HG02938 (cell line): ENCODE data around the gene FGFR2.

Experiments used
- ATAC-seq: cut with Tn5 transposase; IDR thresholded peaks from one replicate; pipeline ENCODE4 v1.9.1; 2021; ENCODE audit warnings: mild to moderate bottlenecking, moderate library complexity; ENCODE audit not compliant: unreplicated experiment

Gene FGFR2

DNA sequence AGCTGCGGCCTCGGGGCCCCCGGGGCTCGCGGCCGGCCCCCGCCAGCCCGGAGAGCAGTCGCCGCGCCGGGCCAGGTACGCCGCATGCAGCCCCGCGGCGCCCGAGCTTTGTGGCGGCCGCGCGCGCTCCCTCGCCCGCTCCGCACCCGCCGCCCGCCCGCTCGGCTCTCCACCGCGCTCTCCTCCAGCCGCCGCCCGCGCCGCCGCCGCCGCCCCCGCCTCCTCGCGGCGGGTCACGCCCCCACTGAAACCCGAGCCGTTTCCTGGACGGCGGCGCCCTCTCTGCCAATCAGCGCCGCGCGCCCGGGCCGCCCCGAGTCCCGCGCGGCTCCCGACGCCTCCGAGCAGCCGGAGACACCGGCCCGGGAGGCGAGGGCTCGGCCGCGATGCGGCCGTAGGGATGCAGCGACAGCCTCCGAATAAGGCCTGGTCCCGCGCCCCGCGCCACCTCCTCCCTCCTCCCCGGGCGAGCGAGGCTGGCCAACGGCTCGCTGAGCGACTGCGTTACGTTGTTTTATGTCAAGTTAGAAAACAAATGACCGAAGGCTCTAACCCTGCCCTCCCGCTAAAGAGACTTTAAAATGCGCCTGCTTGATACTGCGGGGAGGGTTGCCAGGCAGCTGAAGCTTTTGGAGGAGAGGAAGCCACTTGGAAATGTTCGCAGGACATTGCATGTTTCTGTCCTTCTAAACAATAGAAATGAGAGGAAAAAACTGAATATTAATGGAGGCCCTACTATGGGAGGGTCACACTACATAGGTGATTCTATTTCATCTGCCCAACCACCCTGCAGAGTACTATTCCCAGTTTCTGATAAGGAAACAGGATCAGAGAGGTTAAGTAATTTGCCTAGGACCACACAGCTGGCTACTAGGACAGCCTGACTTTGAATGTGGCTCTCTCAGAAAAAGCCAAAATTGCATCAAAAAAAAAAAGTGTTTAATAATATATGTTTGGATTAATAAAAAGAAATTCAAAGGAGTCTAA, at the start of gene FGFR2:
TSS of gene FGFR2 (minus strand) at position 182 of the 987 bp plus-strand sequence. CDS start 4,627 bp downstream, outside the sequence.
- peak; percentile 65 for ATAC-seq

DNA sequence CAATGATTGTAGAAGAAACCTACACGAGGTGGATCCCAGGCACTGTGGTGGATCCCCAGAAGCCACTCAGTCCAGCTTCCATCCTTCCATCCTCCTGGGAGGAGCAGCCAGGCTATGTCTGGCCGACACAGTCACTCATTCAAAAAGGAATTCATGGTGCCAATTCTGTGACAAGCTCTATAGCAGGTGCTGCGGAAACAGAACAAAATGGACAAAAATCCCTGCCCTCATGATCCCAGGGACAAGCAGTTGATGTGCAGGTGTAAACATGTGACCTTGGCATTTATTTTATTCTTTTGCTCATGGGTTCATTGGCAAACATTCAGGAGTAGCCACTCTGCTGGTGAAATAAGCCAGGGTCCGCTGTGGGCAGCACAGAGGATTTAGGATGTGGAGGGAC, 49.2 kb upstream of the FGFR2 start:
- no peak for ATAC-seq

- ATAC-seq = no peak
Observed at GRCh38 chr10:121645696-121646095, 47.5 kb upstream of the FGFR2 start.

- ATAC-seq = no peak
Observed at GRCh38 chr10:121644501-121644900, 46.3 kb upstream of the FGFR2 start.

- ATAC-seq = no peak
Observed at GRCh38 chr10:121640266-121640665, 42.0 kb upstream of the FGFR2 start.

DNA sequence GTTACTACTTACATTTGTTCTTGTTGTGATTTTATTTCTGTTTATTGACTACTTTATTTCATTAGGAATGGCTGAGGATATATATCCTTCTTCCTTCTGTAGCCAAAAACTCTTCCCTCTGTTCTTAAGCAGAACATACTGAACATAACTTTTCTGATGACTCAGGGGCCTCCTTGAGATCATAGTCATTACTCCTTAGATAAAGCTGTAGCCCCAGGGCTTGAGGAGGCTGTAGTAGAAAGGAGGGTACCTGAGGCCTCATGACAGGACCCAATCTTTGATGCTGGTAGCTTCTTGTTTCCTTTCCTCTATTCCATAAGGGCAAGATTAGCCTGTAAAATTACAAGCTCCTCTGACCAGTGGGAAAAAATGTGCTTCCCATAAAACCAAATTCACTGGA, 41.2 kb upstream of the FGFR2 start:
- no peak for ATAC-seq

GRCh38 chr10:121637437-121637836, 39.2 kb upstream of the FGFR2 start:
- no peak for ATAC-seq

GRCh38 chr10:121633056-121633455, 34.8 kb upstream of the FGFR2 start:
- no peak for ATAC-seq

DNA sequence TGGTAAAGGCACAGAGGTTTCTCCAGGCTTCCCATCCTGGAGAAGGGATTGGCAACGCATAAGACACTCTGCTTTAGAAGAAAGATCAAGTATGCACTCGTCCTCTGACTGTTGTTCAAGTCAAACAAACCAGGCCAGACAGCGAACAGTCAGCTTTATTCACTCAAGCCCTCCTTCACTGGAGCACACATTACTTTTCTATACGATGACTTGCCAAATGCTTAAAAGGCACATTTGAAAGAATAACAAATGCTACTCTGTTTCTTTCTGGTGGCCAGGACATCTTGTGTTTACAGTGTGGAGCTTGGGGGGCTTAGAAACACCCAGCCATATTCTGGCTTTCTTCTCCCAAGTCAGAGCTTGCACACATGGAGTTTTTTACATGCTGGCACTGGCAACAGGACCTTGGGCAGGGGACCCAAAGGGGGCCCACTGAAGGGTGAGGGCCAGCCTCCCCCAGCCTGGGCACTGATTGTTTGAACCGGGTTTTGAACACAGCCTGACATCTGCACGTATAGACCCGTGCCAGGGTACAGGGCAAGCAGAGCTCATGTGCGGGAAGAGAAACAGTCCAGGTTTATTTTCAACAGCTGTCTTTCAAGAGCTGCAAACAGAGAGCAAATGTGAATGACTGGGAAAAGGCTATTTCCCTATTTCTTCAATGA, 33.3 kb upstream of the FGFR2 start:
- ATAC-seq = no peak

DNA sequence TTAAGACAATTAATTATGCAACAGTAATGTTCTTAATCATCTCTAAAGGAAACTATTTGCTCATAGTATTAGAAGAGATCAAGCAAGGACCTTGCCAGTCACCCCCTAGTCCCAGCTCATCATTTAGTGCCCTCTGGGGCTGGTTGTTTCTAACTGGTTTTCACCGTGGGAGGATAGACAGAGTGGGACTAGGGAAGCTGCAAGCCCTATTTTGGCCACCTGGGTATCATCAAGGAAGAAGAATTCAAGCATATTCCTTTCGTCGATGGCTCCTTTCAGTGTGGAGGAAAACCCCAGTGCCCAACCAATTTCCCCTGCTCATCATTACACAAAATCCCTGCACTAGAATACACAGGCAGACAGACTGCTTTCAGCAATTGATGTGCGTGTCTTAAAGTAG, 30.6 kb upstream of the FGFR2 start:
- ATAC-seq = no peak

DNA sequence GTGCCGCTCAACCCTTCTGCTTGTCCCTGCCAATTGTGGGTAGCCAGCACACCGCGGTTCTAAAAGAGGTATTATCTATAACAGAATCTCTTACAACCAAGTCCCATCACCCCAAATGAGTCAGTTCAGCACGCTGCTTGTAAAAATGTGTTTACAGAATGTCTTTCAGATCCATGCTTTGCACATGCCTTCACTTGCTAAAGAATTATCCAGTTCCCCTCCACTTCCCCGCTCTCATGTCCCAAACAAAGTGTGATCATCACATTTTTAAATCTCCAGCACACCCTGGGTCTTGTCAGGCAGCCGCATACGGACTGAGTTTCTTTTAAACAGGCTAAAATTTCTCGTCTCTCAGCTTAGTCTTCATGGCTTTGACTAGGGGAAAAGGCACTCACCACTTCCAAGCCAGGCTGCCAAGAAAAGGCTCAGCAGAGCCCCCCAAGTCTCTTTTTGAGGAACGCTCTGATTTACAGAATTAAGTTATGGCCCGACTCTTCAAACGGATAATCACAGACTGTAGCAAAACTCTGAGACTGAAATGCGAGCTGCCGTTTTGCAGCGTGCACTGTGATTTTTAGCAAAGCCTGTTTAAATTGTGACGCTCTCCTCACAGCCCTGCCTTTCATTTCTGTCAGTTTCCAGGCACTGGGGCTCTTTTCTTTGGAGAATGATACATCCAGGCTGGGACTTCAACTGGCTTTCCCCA, 29.8 kb upstream of the FGFR2 start:
- ATAC-seq = no peak

DNA sequence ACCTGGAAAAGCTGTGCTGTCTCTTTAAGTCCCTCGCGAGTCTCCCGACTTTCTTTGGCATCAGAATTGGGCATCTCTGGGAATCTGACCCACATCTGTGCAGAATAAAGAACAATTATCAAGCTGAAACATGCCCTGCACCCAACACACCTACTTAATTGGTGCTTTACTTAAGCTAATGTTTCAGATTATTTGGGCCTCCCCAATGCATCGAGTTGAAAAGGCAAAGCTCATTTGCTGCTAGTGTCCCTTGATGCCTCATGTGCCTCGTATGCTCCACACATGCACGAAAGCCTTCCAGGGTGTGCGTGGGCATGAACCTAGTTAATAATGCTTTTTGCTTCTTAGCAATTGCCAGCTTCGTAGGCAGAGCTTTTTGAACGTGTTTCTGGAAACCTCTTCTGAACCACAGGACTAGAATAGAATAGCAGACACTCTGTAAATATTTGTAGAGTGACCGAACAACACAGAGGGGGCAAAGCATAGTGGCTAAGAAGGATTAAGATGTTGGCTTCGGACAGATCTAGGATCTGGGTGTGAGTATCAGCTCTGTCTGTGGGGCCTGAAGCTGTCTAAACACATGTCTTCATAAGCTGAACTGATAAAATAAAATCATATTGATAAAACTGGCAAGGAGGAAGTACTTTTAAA, 26.7 kb upstream of the FGFR2 start:
- ATAC-seq = no peak

GRCh38 chr10:121618906-121619305, 20.7 kb upstream of the FGFR2 start:
- no peak for ATAC-seq

- ATAC-seq = no peak
Observed at GRCh38 chr10:121617176-121617575, 18.9 kb upstream of the FGFR2 start.

- no peak for ATAC-seq
Observed at GRCh38 chr10:121616291-121616690, 18.0 kb upstream of the FGFR2 start.

DNA sequence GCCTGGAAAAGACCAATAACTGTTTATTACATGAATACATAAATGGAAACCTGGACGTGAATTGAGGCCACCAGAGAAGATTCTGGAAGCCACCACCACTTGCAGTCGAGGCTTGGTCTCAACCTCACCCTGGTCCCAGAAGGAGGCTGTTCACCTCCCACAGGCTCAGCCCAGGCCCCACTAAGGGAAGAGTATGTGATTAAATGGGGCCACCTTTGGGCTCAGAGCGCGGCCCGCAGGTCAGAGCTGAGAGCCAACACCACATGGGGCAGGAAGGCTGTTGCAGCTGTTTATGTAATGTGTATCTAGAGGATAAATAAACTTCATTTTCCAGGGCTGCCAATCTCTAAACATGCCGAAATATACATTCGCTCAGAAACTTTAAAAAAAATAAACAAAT, 17.6 kb upstream of the FGFR2 start:
- no peak for ATAC-seq

- ATAC-seq = no peak
Observed at GRCh38 chr10:121615435-121615793, 17.2 kb upstream of the FGFR2 start.

- no peak for ATAC-seq
Observed at GRCh38 chr10:121614613-121615434, 16.6 kb upstream of the FGFR2 start.

GRCh38 chr10:121613456-121613855, 15.2 kb upstream of the FGFR2 start:
- no peak for ATAC-seq
